K562 (cell line): ENCODE results near the gene IRGQ. TPM values are rescaled to one million over a fixed set of nuclear protein-coding genes. Genes with fewer than 3 reads are reported as not detected.
A peak's percentile ranks its signal among the peaks of the same experiment; 100 is the strongest.

Source experiments
- ATAC-seq: fragments of 200-7000 bp; cut with Tn5 transposase; 3 replicates; pipeline ENCODE4 v1.9.1; 2020; ENCODE audit warnings: moderate library complexity
- BruUV-seq: library from RNA; stranded (reverse); fragments of 400-500 nt; replicated peaks from 2 replicates; lab custom pipeline; 2021; lab: Mats Ljungman, UMichigan
- CTCF ChIA-PET: fragments of 300-600 bp; formaldehyde crosslinking; extraction: SDS; loops from one replicate; lab custom pipeline; 2021; ENCODE audit warnings: low intra/inter-chr PET ratio; lab: Yijun Ruan, JAX
- POLR2A ChIA-PET: fragments of 300-600, 350-650 bp; sonication (Branson Sonifier 250); formaldehyde crosslinking; extraction: SDS; loops from one replicate; lab custom pipeline; 2021; ENCODE audit warnings: antibody characterized with exemption, inconsistent platforms; lab: Yijun Ruan, JAX
- DNase-seq, 4 experiments: peaks; one replicate each; pipeline versions ENCODE4 v3.0.0 to v3.0.0-alpha.2; 2011 to 2018; ENCODE audit warnings: low spot score in 3 of 4, mixed read lengths in 3 of 4; ENCODE audit errors: extremely low read depth in 1 of 4
- FAIRE-seq: peaks from 2 replicates; lab custom pipeline; 2011; peaks lifted over from hg19 to GRCh38; lab: Jason Lieb, UNC
- H2AFZ ChIP-seq: 2 replicates; pipeline ENCODE4 v1.6.0; 2011; ENCODE audit warnings: low read depth, low read length, control low read depth, inconsistent platforms
- H3K27ac ChIP-seq: fragments of 200-600 bp; 3 replicates; pipeline ENCODE4 v1.8.0; 2011; ENCODE audit warnings: low read depth, mild to moderate bottlenecking, control low read depth, inconsistent platforms, low read length, moderate library complexity, mixed read lengths; ENCODE audit errors: extremely low read depth
- H3K27me3 ChIP-seq, 2 experiments: fragments of 300-600 bp in 1 of 2; 2 replicates in 1 of 2; 3 replicates in 1 of 2; pipeline versions ENCODE4 v1.6.0 to v1.8.0; 2011; ENCODE audit warnings: inconsistent platforms in 2 of 2, low read length in 2 of 2, mild to moderate bottlenecking in 1 of 2, mixed read lengths in 1 of 2, moderate library complexity in 1 of 2; ENCODE audit not compliant: control insufficient read depth in 2 of 2, insufficient read depth in 2 of 2
- H3K36me3 ChIP-seq: fragments of 300-600 bp; 3 replicates; pipeline ENCODE4 v1.8.0; 2011; ENCODE audit warnings: mild to moderate bottlenecking, low read length, inconsistent platforms; ENCODE audit not compliant: control insufficient read depth, insufficient read depth
- H3K4me1 ChIP-seq, 2 experiments: fragments of 200-600 bp in 1 of 2; replicated peaks in 1 of 2; 2 replicates in 1 of 2; 3 replicates in 1 of 2; pipeline versions ENCODE4 v1.5.1 to v1.8.0; 2011; ENCODE audit warnings: inconsistent platforms in 2 of 2, low read length in 2 of 2, mild to moderate bottlenecking in 1 of 2, mixed read lengths in 1 of 2, moderate library complexity in 1 of 2; ENCODE audit not compliant: control insufficient read depth in 2 of 2, insufficient read depth in 2 of 2
- H3K4me2 ChIP-seq: 2 replicates; pipeline ENCODE4 v1.6.1; 2011; ENCODE audit warnings: low read length, control low read depth, inconsistent platforms, mixed read lengths; ENCODE audit not compliant: insufficient read depth
- H3K4me3 ChIP-seq: fragments of 200-600 bp; sonication (generic), shearing (Covaris generic); 2 replicates; pipeline ENCODE4 v1.5.1; 2016; ENCODE audit warnings: control low read depth, inconsistent platforms
- H3K79me2 ChIP-seq: fragments of 200-600 bp; 3 replicates; pipeline ENCODE4 v1.8.0; 2011; ENCODE audit warnings: low read length, inconsistent platforms; ENCODE audit not compliant: control insufficient read depth, insufficient read depth
- H3K9ac ChIP-seq, 2 experiments: 2 replicates each; pipeline versions ENCODE4 v1.6.0 to v1.6.1; 2011; ENCODE audit warnings: low read depth in 2 of 2, low read length in 2 of 2, control low read depth in 1 of 2, inconsistent platforms in 1 of 2, mild to moderate bottlenecking in 1 of 2, mixed read lengths in 1 of 2; ENCODE audit not compliant: insufficient read depth in 1 of 2
- H3K9me1 ChIP-seq: one replicate; pipeline ENCODE4 v1.6.0; 2011; ENCODE audit warnings: inconsistent platforms, mild to moderate bottlenecking, low read length, moderate library complexity; ENCODE audit not compliant: control insufficient read depth, insufficient read depth
- H3K9me3 ChIP-seq: replicated peaks from 2 replicates; pipeline ENCODE4 v1.5.1; 2011; ENCODE audit warnings: low read depth, low read length, inconsistent platforms; ENCODE audit not compliant: control insufficient read depth, insufficient read depth
- H4K20me1 ChIP-seq: replicated peaks from 2 replicates; pipeline ENCODE4 v1.6.1; 2011; ENCODE audit warnings: low read length, inconsistent platforms, mixed read lengths; ENCODE audit not compliant: control insufficient read depth, insufficient read depth
- BCOR ChIP-seq: fragments of 450-650 bp; IDR thresholded peaks from 2 replicates; pipeline ENCODE4 v1.6.1; 2016
- BHLHE40 ChIP-seq: IDR thresholded peaks from 2 replicates; pipeline ENCODE4 v1.6.1; 2011; ENCODE audit warnings: low read length, improper control_type of control experiment
- ELF1 ChIP-seq: fragments of 200-800 bp; sonication (Bioruptor generic); IDR thresholded peaks from 2 replicates; pipeline ENCODE4 v1.6.1; 2016; ENCODE audit warnings: missing genetic modification characterization, missing compliant biosample characterization
- HDAC8 ChIP-seq: fragments of 450-650 bp; IDR thresholded peaks from 2 replicates; pipeline ENCODE4 v1.6.1; 2016; ENCODE audit warnings: mild to moderate bottlenecking, missing genetic modification characterization, moderate library complexity, missing compliant biosample characterization
- PHF20 ChIP-seq: fragments of 450-650 bp; IDR thresholded peaks from 2 replicates; pipeline ENCODE4 v1.6.1; 2018; ENCODE audit not compliant: partially characterized antibody
- SMARCA5 ChIP-seq: fragments of 450-650 bp; IDR thresholded peaks from 2 replicates; pipeline ENCODE4 v1.6.1; 2016
- TAF7 ChIP-seq: fragments of 450-650 bp; IDR thresholded peaks from 2 replicates; pipeline ENCODE4 v1.6.1; 2016; ENCODE audit warnings: missing genetic modification characterization, missing compliant biosample characterization
- TAL1 ChIP-seq: fragments of 450-650 bp; IDR thresholded peaks from 2 replicates; pipeline ENCODE4 v1.6.1; 2016; ENCODE audit warnings: mild to moderate bottlenecking
- ZBTB40 ChIP-seq, 2 experiments: fragments of 450-650 bp in 1 of 2; sonication (generic) in 1 of 2; formaldehyde crosslinking in 1 of 2; IDR thresholded peaks; 2 replicates each; pipeline versions ENCODE4 v1.7.1 to v1.9.0; 2016 to 2022; ENCODE audit warnings: inconsistent platforms in 1 of 2, mild to moderate bottlenecking in 1 of 2, missing genetic modification reagents in 1 of 2
- ZNF175 ChIP-seq: fragments of 200-800 bp; sonication (Bioruptor generic); IDR thresholded peaks from 2 replicates; pipeline ENCODE4 v1.6.1; 2016; ENCODE audit warnings: low read depth, mild to moderate bottlenecking, missing genetic modification characterization, missing compliant biosample characterization
- ZNF280A ChIP-seq: fragments of 450-650 bp; IDR thresholded peaks from 2 replicates; pipeline ENCODE4 v1.6.1; 2018; ENCODE audit warnings: mild to moderate bottlenecking, low read depth; ENCODE audit not compliant: partially characterized antibody
- WGBS: fragments of 100-300 bp; shearing (Covaris generic); methylation state at CpG from one replicate; pipeline ENCODE4 v1.1.6; 2016; ENCODE audit warnings: low coverage, mixed read lengths; ENCODE audit not compliant: insufficient coverage; ENCODE audit errors: missing lambda C conversion rate; 5-methylcytosine and 5-hydroxymethylcytosine counted together
- in situ Hi-C: fragments of 300-500 bp; cut with MboI; formaldehyde crosslinking; loops from 4 replicates; pipeline ENCODE4 v1.15.0; 2018; ENCODE audit warnings: inconsistent platforms, mixed read lengths
- intact Hi-C: fragments of 100-400 bp; cut with micrococcal nuclease; formaldehyde crosslinking; loops from 2 replicates; pipeline ENCODE4 v1.14.2; 2022
- polyA plus RNA-seq, 8 experiments: library from polyadenylated mRNA; depleted of rRNA in 4 of 8; stranded (reverse) in 5 of 8; unstranded in 3 of 8; fragments of >200 nt; fragmentation: Nextera tagmentation in 2 of 8; fragmentation: Illumina TruSeq in 1 of 8; extraction: Ambion mirVana in 2 of 8; extraction: Trizol in 1 of 8; gene quantifications; 2 replicates each; pipeline versions ENCODE4 v1.2.1 to v1.2.3, GENCODE V29; 2011 to 2014; ENCODE audit warnings: inconsistent platforms in 1 of 8, missing spikeins in 1 of 8
- total RNA-seq, 7 experiments: library from RNA; depleted of rRNA in 6 of 7; stranded (reverse); fragments of >200 nt in 6 of 7; fragmentation: Illumina TruSeq in 2 of 7; extraction: Trizol in 2 of 7; gene quantifications; 2 replicates each; pipeline versions ENCODE4 v1.2.1 to v1.2.3, GENCODE V29; 2011 to 2021; ENCODE audit warnings: low replicate concordance in 1 of 7

The IRGQ gene
- total and polyA plus RNA-seq, 9 of the 15 experiments (the other 6 are each of a cell fraction or from before 2014, with no cell fraction given), result 3.5 to 19.2 (median 7.9) TPM

- Histone ChIP-seq H3K4me1 (peaks cover 3 to 4% of the 10 kb centered on the region in 2 experiments; a peak in 4 of 5 replicates), H3K9me1 (no peaks in the 10 kb centered on the region), H3K9ac (no peak overlapping the region), H3K36me3 (peaks cover 45% of the 10 kb centered on the region; the same call in 2 of the 3 replicates), H2AFZ (no peak overlapping the region), H3K4me3 (no peak overlapping the region), H3K27me3 (no peaks in the 10 kb centered on the region), H3K27ac (peak overlapping the region; percentile 18; the same call in 1 of the 3 replicates), H4K20me1 (no peaks in the 10 kb centered on the region; the same call in 1 of the 2 replicates), H3K4me2 (no peak overlapping the region), H3K9me3 (no peaks in the 10 kb centered on the region), H3K79me2 (no peaks in the 10 kb centered on the region)
- intact Hi-C loops (no loop called here), in situ Hi-C loops (no loop called here)
- peak; percentile 21; the same call in 1 of the 3 replicates for ATAC-seq
- FAIRE-seq, result no peak
- BruUV-seq, result no TSS peak
- ChIA-PET CTCF (no interaction called here), POLR2A (interaction anchor here (3.6 kb wide), 1 partner anchor 10 kb away, joined by 19 read pairs; no protein-coding TSS in a partner anchor)
- DNase-seq, result no peak
- WGBS, result 81% methylated on average over 12 of the region's 12 CpGs
- TF ChIP-seq BCOR (peak; percentile 94), TAF7 (no peak), BHLHE40 (no peak), ZBTB40 (IDR thresholded peaks at IDR 0.05) (peak; percentile 87), ZBTB40 (CRISPR knock-in tag; IDR thresholded peaks at IDR 0.05) (peak; percentile 82), ZNF175 (CRISPR knock-in tag) (no peak), SMARCA5 (peak; percentile 80), ELF1 (tag) (no peak), ZNF280A (no peak), PHF20 (peak; percentile 39), HDAC8 (tag) (no peak), TAL1 (0 out of 2 replicates have a peak, but pooled peaks have one; percentile 29)
Measured at GRCh38 chr19:43561139-43561970, 34.6 kb downstream of the IRGQ start.
